Thymus (tissue), 11 donors: ENCODE data around the gene GMPR. TPM values are rescaled to one million over a fixed set of nuclear protein-coding genes. Genes with fewer than 3 reads are reported as not detected.
A peak's percentile ranks its signal among the peaks of the same experiment; 100 is the strongest.

ENCODE experiments used
- DNase-seq, 9 donors: peaks; one replicate each; pipeline ENCODE4 v3.0.0-alpha.2; 2013; ENCODE audit warnings: low spot score in 9 of 9, low read depth in 6 of 9, missing footprints in 1 of 9
- H3K27ac ChIP-seq, 2 donors: one replicate each; pipeline ENCODE4 v1.5.1; 2013; ENCODE audit warnings: control low read depth in 1 of 2, low read depth in 1 of 2, low read length in 1 of 2, mild to moderate bottlenecking in 1 of 2, moderate library complexity in 1 of 2
- H3K27me3 ChIP-seq, 2 donors: one replicate each; pipeline ENCODE4 v1.5.1; 2013; ENCODE audit warnings: low read length in 1 of 2; ENCODE audit not compliant: control insufficient read depth in 2 of 2, insufficient read depth in 1 of 2
- H3K36me3 ChIP-seq, 2 donors: one replicate each; pipeline ENCODE4 v1.5.1; 2013; ENCODE audit warnings: low read length in 1 of 2, mild to moderate bottlenecking in 1 of 2, moderate library complexity in 1 of 2; ENCODE audit not compliant: control insufficient read depth in 2 of 2, insufficient read depth in 2 of 2
- H3K4me1 ChIP-seq, 2 donors: one replicate each; pipeline ENCODE4 v1.5.1; 2013; ENCODE audit warnings: low read length in 2 of 2; ENCODE audit not compliant: control insufficient read depth in 2 of 2, insufficient read depth in 2 of 2
- H3K4me3 ChIP-seq, 2 donors: one replicate each; pipeline ENCODE4 v1.5.1; 2013; ENCODE audit warnings: low read length in 2 of 2, control low read depth in 1 of 2, mild to moderate bottlenecking in 1 of 2
- H3K9me3 ChIP-seq, 2 donors: one replicate each; pipeline ENCODE4 v1.5.1; 2013; ENCODE audit warnings: low read length in 1 of 2, mild to moderate bottlenecking in 1 of 2; ENCODE audit not compliant: control insufficient read depth in 2 of 2, insufficient read depth in 1 of 2
- WGBS: extraction: QIAGEN DNeasy Blood & Tissue Kit; methylation state at CpG from one replicate; pipeline ENCODE4 v1.1.7; 2013; 5-methylcytosine and 5-hydroxymethylcytosine counted together
- polyA plus RNA-seq: library from polyadenylated mRNA; stranded (reverse); fragments of 200-250 nt; gene quantifications from one replicate; pipeline ENCODE4 v1.2.3, GENCODE V29; 2013
- total RNA-seq: library from RNA; stranded (reverse); fragments of 120-200 nt; gene quantifications from one replicate; pipeline ENCODE4 v1.2.4, GENCODE V29; 2013
- donor health status: healthy.

Gene GMPR
- total and polyA plus RNA-seq, 2 donors, result 4.1 to 17.2 TPM

- Histone ChIP-seq H3K36me3 (peaks cover 0 to 5% of the 10 kb centered on the region in 2 donors), H3K4me1 (peaks cover 3 to 11% of the 10 kb centered on the region in 2 donors), H3K4me3 (no peak overlapping the region), H3K27me3 (no peaks in the 10 kb centered on the region), H3K27ac (peak overlapping the region in 1 of 2 donors; percentile 63), H3K9me3 (peaks cover 0 to 7% of the 10 kb centered on the region in 2 donors)
- DNase-seq, result peak in 6 of 9 donors; percentile 45 to 79 (median 62)
- WGBS, result 39% methylated on average over 11 of the region's 11 CpGs
These were observed 93.2 kb downstream of the GMPR start for GRCh38 chr6:16331384-16332174.

GRCh38 chr6:16332175-16332542, 93.8 kb downstream of the GMPR start:
- Histone ChIP-seq H3K9me3 (peaks cover 0 to 1% of the 10 kb centered on the region in 2 donors), H3K36me3 (peaks cover 0 to 2% of the 10 kb centered on the region in 2 donors), H3K27me3 (no peaks in the 10 kb centered on the region), H3K4me1 (peaks cover 3 to 11% of the 10 kb centered on the region in 2 donors), H3K27ac (peak overlapping the region in 1 of 2 donors; percentile 63), H3K4me3 (no peak overlapping the region)
- peak; percentile 55 to 90 (median 76) for DNase-seq
- WGBS, result 13% methylated on average over 7 of the region's 7 CpGs

DNA sequence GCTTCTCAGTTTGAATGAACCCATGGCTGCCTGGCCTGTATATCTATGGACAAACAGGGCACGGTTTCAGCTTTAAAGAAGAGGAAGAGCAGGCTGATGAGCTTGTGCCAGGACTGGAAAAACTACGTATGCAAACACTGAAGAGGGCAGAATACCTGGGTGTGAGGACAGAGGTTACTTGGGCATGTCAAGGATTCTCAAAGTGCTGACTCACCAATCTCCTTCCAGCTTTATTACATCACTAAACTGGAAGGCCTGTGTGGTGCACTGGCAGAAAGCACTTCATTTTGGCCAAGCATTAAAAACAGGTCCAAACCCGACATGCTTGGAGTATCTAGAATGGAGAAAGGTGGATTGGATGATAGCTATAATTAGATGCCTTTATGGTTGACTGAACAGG, 95.2 kb downstream of the GMPR start:
- H3K9me3 ChIP-seq, result no peaks in the 10 kb centered on the region
- H3K36me3 ChIP-seq, result no peaks in the 10 kb centered on the region
- no peak overlapping the region for H3K27ac ChIP-seq
- no peak overlapping the region for H3K4me3 ChIP-seq
- no peak for DNase-seq
- H3K27me3 ChIP-seq, result no peaks in the 10 kb centered on the region
- WGBS, result 96% methylated on average over 3 of the region's 3 CpGs
- H3K4me1 ChIP-seq, result peaks cover 3 to 11% of the 10 kb centered on the region in 2 donors

DNA sequence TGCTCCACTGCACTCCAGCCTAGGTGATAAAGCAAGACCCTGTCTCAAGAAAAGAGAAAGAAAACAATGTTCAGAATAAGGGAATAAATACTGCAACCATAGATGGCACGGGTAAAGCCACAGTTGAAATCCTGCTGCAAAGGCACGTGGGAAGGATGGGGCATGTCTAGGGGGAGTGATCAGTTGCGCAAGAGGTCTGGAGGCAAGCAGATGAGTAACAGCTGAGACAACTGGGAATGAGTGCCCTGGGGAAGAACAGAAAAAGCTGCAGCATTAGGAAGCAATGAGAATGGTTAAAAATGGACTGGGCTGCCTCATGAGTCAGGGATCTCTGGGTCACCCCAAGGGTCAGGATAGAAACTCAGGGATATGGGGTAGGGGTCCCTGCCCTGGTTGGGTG, 96.3 kb downstream of the GMPR start:
- H3K4me1 ChIP-seq, result peaks cover 3 to 11% of the 10 kb centered on the region in 2 donors
- no peaks in the 10 kb centered on the region for H3K9me3 ChIP-seq
- no peak overlapping the region for H3K27ac ChIP-seq
- no peaks in the 10 kb centered on the region for H3K36me3 ChIP-seq
- 96% methylated on average over 3 of the region's 3 CpGs for WGBS
- H3K4me3 ChIP-seq, result no peak overlapping the region
- H3K27me3 ChIP-seq, result no peaks in the 10 kb centered on the region
- no peak for DNase-seq

- Histone ChIP-seq H3K4me3 (no peak overlapping the region), H3K36me3 (no peaks in the 10 kb centered on the region), H3K27ac (no peak overlapping the region), H3K4me1 (peaks cover 3 to 11% of the 10 kb centered on the region in 2 donors), H3K27me3 (no peaks in the 10 kb centered on the region), H3K9me3 (no peaks in the 10 kb centered on the region)
- no peak for DNase-seq
- WGBS, result 95% methylated on average over 10 of the region's 10 CpGs
These were observed 96.8 kb downstream of the GMPR start for GRCh38 chr6:16335176-16335575.

GRCh38 chr6:16336056-16336818, 97.8 kb downstream of the GMPR start:
- no peak for DNase-seq
- H3K27me3 ChIP-seq, result no peaks in the 10 kb centered on the region
- no peak overlapping the region for H3K27ac ChIP-seq
- peaks cover 3 to 11% of the 10 kb centered on the region in 2 donors for H3K4me1 ChIP-seq
- H3K4me3 ChIP-seq, result no peak overlapping the region
- WGBS, result 85% methylated on average over 6 of the region's 6 CpGs
- H3K36me3 ChIP-seq, result no peaks in the 10 kb centered on the region
- no peaks in the 10 kb centered on the region for H3K9me3 ChIP-seq

- DNase-seq, result no peak
- Histone ChIP-seq H3K4me3 (no peak overlapping the region), H3K27ac (no peak overlapping the region), H3K27me3 (no peaks in the 10 kb centered on the region), H3K36me3 (no peaks in the 10 kb centered on the region), H3K9me3 (no peaks in the 10 kb centered on the region), H3K4me1 (peaks cover 1 to 4% of the 10 kb centered on the region in 2 donors)
- whole genome bisulfite sequencing, result 98% methylated on average over 6 of the region's 6 CpGs
These were observed 98.5 kb downstream of the GMPR start for GRCh38 chr6:16336911-16337294.

GRCh38 chr6:16337295-16337975, 99.0 kb downstream of the GMPR start:
- Histone ChIP-seq H3K36me3 (no peaks in the 10 kb centered on the region), H3K27me3 (no peaks in the 10 kb centered on the region), H3K27ac (no peak overlapping the region), H3K9me3 (no peaks in the 10 kb centered on the region), H3K4me3 (no peak overlapping the region), H3K4me1 (no peaks in the 10 kb centered on the region)
- WGBS, result 93% methylated on average over 13 of the region's 13 CpGs
- no peak for DNase-seq
